K562 (cell line): Measurements from ENCODE around the gene MEGF11. TPM values are rescaled to one million over a fixed set of nuclear protein-coding genes. Genes with fewer than 3 reads are reported as not detected.

Experiments
- ATAC-seq: fragments of 200-7000 bp; cut with Tn5 transposase; 3 replicates; pipeline ENCODE4 v1.9.1; 2020; ENCODE audit warnings: moderate library complexity
- BruUV-seq: library from RNA; stranded (reverse); fragments of 400-500 nt; replicated peaks from 2 replicates; lab custom pipeline; 2021; lab: Mats Ljungman, UMichigan
- CTCF ChIA-PET: fragments of 300-600 bp; formaldehyde crosslinking; extraction: SDS; loops from one replicate; lab custom pipeline; 2021; ENCODE audit warnings: low intra/inter-chr PET ratio; lab: Yijun Ruan, JAX
- POLR2A ChIA-PET: fragments of 300-600, 350-650 bp; sonication (Branson Sonifier 250); formaldehyde crosslinking; extraction: SDS; loops from one replicate; lab custom pipeline; 2021; ENCODE audit warnings: antibody characterized with exemption, inconsistent platforms; lab: Yijun Ruan, JAX
- DNase-seq, 4 experiments: peaks; one replicate each; pipeline versions ENCODE4 v3.0.0 to v3.0.0-alpha.2; 2011 to 2018; ENCODE audit warnings: low spot score in 3 of 4, mixed read lengths in 3 of 4; ENCODE audit errors: extremely low read depth in 1 of 4
- FAIRE-seq: peaks from 2 replicates; lab custom pipeline; 2011; peaks lifted over from hg19 to GRCh38; lab: Jason Lieb, UNC
- H2AFZ ChIP-seq: 2 replicates; pipeline ENCODE4 v1.6.0; 2011; ENCODE audit warnings: low read depth, low read length, control low read depth, inconsistent platforms
- H3K27ac ChIP-seq: fragments of 200-600 bp; 3 replicates; pipeline ENCODE4 v1.8.0; 2011; ENCODE audit warnings: low read depth, mild to moderate bottlenecking, control low read depth, inconsistent platforms, low read length, moderate library complexity, mixed read lengths; ENCODE audit errors: extremely low read depth
- H3K27me3 ChIP-seq, 2 experiments: fragments of 300-600 bp in 1 of 2; 2 replicates in 1 of 2; 3 replicates in 1 of 2; pipeline versions ENCODE4 v1.6.0 to v1.8.0; 2011; ENCODE audit warnings: inconsistent platforms in 2 of 2, low read length in 2 of 2, mild to moderate bottlenecking in 1 of 2, mixed read lengths in 1 of 2, moderate library complexity in 1 of 2; ENCODE audit not compliant: control insufficient read depth in 2 of 2, insufficient read depth in 2 of 2
- H3K36me3 ChIP-seq: fragments of 300-600 bp; 3 replicates; pipeline ENCODE4 v1.8.0; 2011; ENCODE audit warnings: mild to moderate bottlenecking, low read length, inconsistent platforms; ENCODE audit not compliant: control insufficient read depth, insufficient read depth
- H3K4me1 ChIP-seq, 2 experiments: fragments of 200-600 bp in 1 of 2; replicated peaks in 1 of 2; 2 replicates in 1 of 2; 3 replicates in 1 of 2; pipeline versions ENCODE4 v1.5.1 to v1.8.0; 2011; ENCODE audit warnings: inconsistent platforms in 2 of 2, low read length in 2 of 2, mild to moderate bottlenecking in 1 of 2, mixed read lengths in 1 of 2, moderate library complexity in 1 of 2; ENCODE audit not compliant: control insufficient read depth in 2 of 2, insufficient read depth in 2 of 2
- H3K4me2 ChIP-seq: 2 replicates; pipeline ENCODE4 v1.6.1; 2011; ENCODE audit warnings: low read length, control low read depth, inconsistent platforms, mixed read lengths; ENCODE audit not compliant: insufficient read depth
- H3K4me3 ChIP-seq: fragments of 200-600 bp; sonication (generic), shearing (Covaris generic); 2 replicates; pipeline ENCODE4 v1.5.1; 2016; ENCODE audit warnings: control low read depth, inconsistent platforms
- H3K79me2 ChIP-seq: fragments of 200-600 bp; 3 replicates; pipeline ENCODE4 v1.8.0; 2011; ENCODE audit warnings: low read length, inconsistent platforms; ENCODE audit not compliant: control insufficient read depth, insufficient read depth
- H3K9ac ChIP-seq, 2 experiments: 2 replicates each; pipeline versions ENCODE4 v1.6.0 to v1.6.1; 2011; ENCODE audit warnings: low read depth in 2 of 2, low read length in 2 of 2, control low read depth in 1 of 2, inconsistent platforms in 1 of 2, mild to moderate bottlenecking in 1 of 2, mixed read lengths in 1 of 2; ENCODE audit not compliant: insufficient read depth in 1 of 2
- H3K9me1 ChIP-seq: one replicate; pipeline ENCODE4 v1.6.0; 2011; ENCODE audit warnings: inconsistent platforms, mild to moderate bottlenecking, low read length, moderate library complexity; ENCODE audit not compliant: control insufficient read depth, insufficient read depth
- H3K9me3 ChIP-seq: replicated peaks from 2 replicates; pipeline ENCODE4 v1.5.1; 2011; ENCODE audit warnings: low read depth, low read length, inconsistent platforms; ENCODE audit not compliant: control insufficient read depth, insufficient read depth
- H4K20me1 ChIP-seq: replicated peaks from 2 replicates; pipeline ENCODE4 v1.6.1; 2011; ENCODE audit warnings: low read length, inconsistent platforms, mixed read lengths; ENCODE audit not compliant: control insufficient read depth, insufficient read depth
- HBP1 ChIP-seq: fragments of 450-650 bp; formaldehyde crosslinking; IDR thresholded peaks from 2 replicates; pipeline ENCODE4 v1.4.0; 2022; ENCODE audit warnings: missing genetic modification characterization
- JUNB ChIP-seq: fragments of 450-650 bp; formaldehyde crosslinking; conservative IDR thresholded peaks from 2 replicates; pipeline ENCODE4 v1.4.0; 2020; ENCODE audit warnings: mild to moderate bottlenecking
- POLR3G ChIP-seq: IDR thresholded peaks from 2 replicates; pipeline ENCODE4 v1.6.1; 2011; ENCODE audit not compliant: insufficient read length, insufficient replicate concordance; ENCODE audit errors: extremely low read depth
- PRDM10 ChIP-seq: fragments of 450-650 bp; IDR thresholded peaks from 2 replicates; pipeline ENCODE4 v1.6.1; 2018; ENCODE audit not compliant: partially characterized antibody
- RBM17 ChIP-seq: fragments of 200-400 bp; formaldehyde crosslinking; IDR thresholded peaks from 2 replicates; pipeline ENCODE4 v1.6.1; 2017; ENCODE audit warnings: low read depth, mild to moderate bottlenecking, low read length, borderline replicate concordance
- RCOR1 ChIP-seq, 2 experiments: IDR thresholded peaks; 2 replicates each; pipeline ENCODE4 v1.6.1; 2012; ENCODE audit warnings: low read depth in 2 of 2, low read length in 2 of 2, borderline replicate concordance in 1 of 2, improper control_type of control experiment in 1 of 2
- ZNF511 ChIP-seq: sonication (generic); formaldehyde crosslinking; IDR thresholded peaks from 2 replicates; pipeline ENCODE4 v1.8.0; 2022; ENCODE audit warnings: mild to moderate bottlenecking, missing genetic modification reagents
- WGBS: fragments of 100-300 bp; shearing (Covaris generic); methylation state at CpG from one replicate; pipeline ENCODE4 v1.1.6; 2016; ENCODE audit warnings: low coverage, mixed read lengths; ENCODE audit not compliant: insufficient coverage; ENCODE audit errors: missing lambda C conversion rate; 5-methylcytosine and 5-hydroxymethylcytosine counted together
- in situ Hi-C: fragments of 300-500 bp; cut with MboI; formaldehyde crosslinking; loops from 4 replicates; pipeline ENCODE4 v1.15.0; 2018; ENCODE audit warnings: inconsistent platforms, mixed read lengths
- intact Hi-C: fragments of 100-400 bp; cut with micrococcal nuclease; formaldehyde crosslinking; loops from 2 replicates; pipeline ENCODE4 v1.14.2; 2022
- polyA plus RNA-seq, 8 experiments: library from polyadenylated mRNA; depleted of rRNA in 4 of 8; stranded (reverse) in 5 of 8; unstranded in 3 of 8; fragments of >200 nt; fragmentation: Nextera tagmentation in 2 of 8; fragmentation: Illumina TruSeq in 1 of 8; extraction: Ambion mirVana in 2 of 8; extraction: Trizol in 1 of 8; gene quantifications; 2 replicates each; pipeline versions ENCODE4 v1.2.1 to v1.2.3, GENCODE V29; 2011 to 2014; ENCODE audit warnings: inconsistent platforms in 1 of 8, missing spikeins in 1 of 8
- total RNA-seq, 7 experiments: library from RNA; depleted of rRNA in 6 of 7; stranded (reverse); fragments of >200 nt in 6 of 7; fragmentation: Illumina TruSeq in 2 of 7; extraction: Trizol in 2 of 7; gene quantifications; 2 replicates each; pipeline versions ENCODE4 v1.2.1 to v1.2.3, GENCODE V29; 2011 to 2021; ENCODE audit warnings: low replicate concordance in 1 of 7

The MEGF11 gene
- total and polyA plus RNA-seq, 9 of the 15 experiments (the other 6 are each of a cell fraction or from before 2014, with no cell fraction given) = 0.06 to 0.23 (median 0.20) TPM; not detected in 6

- no peak for TF ChIP-seq HBP1 (CRISPR knock-in tag)
- TF ChIP-seq, all 486 proteins: peak for 0
These were observed 113.9 kb downstream of the MEGF11 start (continued) for GRCh38 chr15:66139591-66140207.

- POLR2A ChIA-PET = interaction anchor here (0.6 to 1.1 kb wide), 2 partner anchors 11 to 13 kb away, joined by 3 read pairs; no protein-coding TSS in a partner anchor
- Histone ChIP-seq H3K79me2 (no peaks in the 10 kb centered on the region), H3K36me3 (no peaks in the 10 kb centered on the region), H3K9me3 (no peaks in the 10 kb centered on the region), H4K20me1 (peaks cover 13% of the 10 kb centered on the region; the same call in 1 of the 2 replicates), H3K4me2 (no peak overlapping the region), H3K9me1 (no peaks in the 10 kb centered on the region), H3K27ac (no peak overlapping the region), H3K4me1 (no peaks in the 10 kb centered on the region), H2AFZ (no peak overlapping the region), H3K27me3 (peaks cover 33 to 83% of the 10 kb centered on the region in 2 experiments; a peak in 4 of 5 replicates), H3K4me3 (no peak overlapping the region), H3K9ac (no peak overlapping the region)
- in situ Hi-C loops = no loop called here
- FAIRE-seq = no peak
- ATAC-seq = no peak
- BruUV-seq = no TSS peak
- CTCF ChIA-PET = no interaction called here
- DNase-seq = no peak
- intact Hi-C loops = no loop called here
- WGBS = 0% methylated on average over 3 of the region's 3 CpGs
- no peak for TF ChIP-seq PRDM10
- TF ChIP-seq RCOR1 (IDR thresholded peaks at IDR 0.05; ENCODE audit: borderline replicate concordance in 1 of 2, low read depth in 2 of 2, low read length in 2 of 2) = no peak
- TF ChIP-seq POLR3G = no peak
- TF ChIP-seq ZNF511 = no peak
- TF ChIP-seq RBM17 = no peak
- TF ChIP-seq HBP1 (CRISPR knock-in tag) = no peak
- TF ChIP-seq JUNB (CRISPR knock-in tag) = no peak
These were observed 114.5 kb downstream of the MEGF11 start for GRCh38 chr15:66138892-66139590.
